ENCODE measurements around the gene RALGPS1. TPM values are rescaled to one million over a fixed set of nuclear protein-coding genes. Genes with fewer than 3 reads are reported as not detected.

Gene RALGPS1
- total RNA-seq, 2 experiments from 2014 or later, result 2.5 to 4.1 TPM

DNA sequence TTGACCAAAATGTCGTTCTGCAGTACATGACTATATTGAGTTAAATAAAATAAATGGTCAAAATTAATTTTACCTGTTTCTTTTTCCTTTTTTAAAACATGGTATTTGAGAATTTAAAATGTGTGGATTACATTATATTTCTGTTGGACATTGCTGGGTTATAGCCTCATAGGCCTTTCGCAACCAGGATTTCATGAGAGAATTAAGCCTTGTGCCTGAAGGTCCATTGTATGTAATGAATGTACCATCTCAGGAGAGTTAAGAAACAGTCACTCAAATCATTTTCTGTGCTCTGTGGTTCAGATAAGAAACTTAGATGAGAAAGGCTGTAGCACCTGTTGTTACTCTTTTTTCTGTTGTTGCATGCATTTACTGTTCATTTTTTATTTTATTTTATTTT is 104.4 kb downstream of the RALGPS1 start:
- no peak for ATAC-seq
- no peaks in the 10 kb centered on the region for H3K4me1 Mint-ChIP-seq (ENCODE audit: low read depth)
- H3K4me3 Mint-ChIP-seq, result no peak overlapping the region
- POLR2A ChIA-PET, result no interaction called here
- H3K27me3 Mint-ChIP-seq (ENCODE audit: low read depth), result peaks cover 18% of the 10 kb centered on the region
- CTCF ChIA-PET, result interaction anchor here (1.2 kb wide), 1 partner anchor 12 kb away, joined by 3 read pairs; no protein-coding TSS in a partner anchor
- DNase-seq, result no peak
- no peaks in the 10 kb centered on the region for H3K9me3 Mint-ChIP-seq (ENCODE audit: insufficient read depth)
- H3K36me3 Mint-ChIP-seq (ENCODE audit: low read depth), result no peaks in the 10 kb centered on the region
- no peak overlapping the region for H3K27ac Mint-ChIP-seq

DNA sequence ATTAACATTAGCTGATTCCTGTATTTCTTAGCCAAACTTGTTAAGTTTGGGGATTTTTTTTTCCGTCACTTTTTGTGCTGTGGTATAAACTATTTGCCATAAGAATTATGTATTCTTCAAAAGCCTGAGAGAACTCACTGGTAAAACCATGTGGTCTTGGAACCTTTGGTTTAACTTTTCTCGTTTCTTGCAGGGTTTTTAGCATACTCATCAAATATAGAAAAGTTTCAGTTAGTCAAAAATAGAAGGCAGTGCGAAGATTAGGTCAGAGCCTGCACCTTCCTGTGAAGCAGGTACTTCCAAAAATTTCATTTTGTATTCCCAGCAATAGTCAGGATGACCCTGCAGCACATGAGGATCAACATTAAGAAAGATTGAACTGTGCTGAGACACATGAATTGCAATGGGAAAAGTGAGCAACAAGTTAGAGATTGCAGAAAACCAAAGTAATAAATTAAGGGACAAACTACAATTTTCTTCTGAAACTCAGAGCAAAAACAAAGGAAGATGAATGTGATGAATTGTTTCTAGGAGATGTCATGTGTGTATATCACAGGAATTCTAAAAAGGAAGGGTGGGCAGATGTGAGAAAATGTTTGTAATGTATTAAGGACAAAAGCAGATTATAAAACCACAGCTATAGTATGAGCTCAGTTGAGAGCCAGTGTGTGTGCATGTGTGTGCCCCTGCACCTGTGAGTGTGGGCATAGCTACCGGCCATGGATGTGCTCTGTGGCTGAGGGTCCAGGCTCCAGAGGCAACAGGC is 105.6 kb downstream of the RALGPS1 start:
- no peak for ATAC-seq
- no peak overlapping the region for H3K4me3 Mint-ChIP-seq
- H3K9me3 Mint-ChIP-seq (ENCODE audit: insufficient read depth), result no peaks in the 10 kb centered on the region
- ChIA-PET POLR2A (no interaction called here), CTCF (no interaction called here)
- H3K27ac Mint-ChIP-seq, result no peak overlapping the region
- no peak for DNase-seq
- H3K4me1 Mint-ChIP-seq (ENCODE audit: low read depth), result no peaks in the 10 kb centered on the region
- no peaks in the 10 kb centered on the region for H3K36me3 Mint-ChIP-seq (ENCODE audit: low read depth)
- H3K27me3 Mint-ChIP-seq (ENCODE audit: low read depth), result peaks cover 14% of the 10 kb centered on the region

DNA sequence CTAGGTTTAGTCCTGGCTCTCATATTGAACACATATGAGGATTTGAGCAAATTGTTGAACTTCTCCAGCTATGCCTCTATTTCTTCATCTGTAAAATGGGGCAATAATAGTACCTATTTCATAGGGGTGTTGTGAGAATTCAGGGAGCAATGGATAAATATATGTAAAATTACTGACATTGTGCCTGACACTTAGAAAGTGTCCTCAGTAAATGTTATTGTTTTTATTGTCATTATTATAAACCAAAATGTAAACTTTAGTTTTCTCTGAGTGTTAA is 106.2 kb downstream of the RALGPS1 start:
- H3K36me3 Mint-ChIP-seq (ENCODE audit: low read depth), result no peaks in the 10 kb centered on the region
- H3K4me1 Mint-ChIP-seq (ENCODE audit: low read depth), result no peaks in the 10 kb centered on the region
- no peak overlapping the region for H3K4me3 Mint-ChIP-seq
- no peaks in the 10 kb centered on the region for H3K9me3 Mint-ChIP-seq (ENCODE audit: insufficient read depth)
- ChIA-PET POLR2A (no interaction called here), CTCF (no interaction called here)
- H3K27me3 Mint-ChIP-seq (ENCODE audit: low read depth), result peaks cover 14% of the 10 kb centered on the region
- H3K27ac Mint-ChIP-seq, result no peak overlapping the region
- no peak for DNase-seq
- ATAC-seq, result no peak

DNA sequence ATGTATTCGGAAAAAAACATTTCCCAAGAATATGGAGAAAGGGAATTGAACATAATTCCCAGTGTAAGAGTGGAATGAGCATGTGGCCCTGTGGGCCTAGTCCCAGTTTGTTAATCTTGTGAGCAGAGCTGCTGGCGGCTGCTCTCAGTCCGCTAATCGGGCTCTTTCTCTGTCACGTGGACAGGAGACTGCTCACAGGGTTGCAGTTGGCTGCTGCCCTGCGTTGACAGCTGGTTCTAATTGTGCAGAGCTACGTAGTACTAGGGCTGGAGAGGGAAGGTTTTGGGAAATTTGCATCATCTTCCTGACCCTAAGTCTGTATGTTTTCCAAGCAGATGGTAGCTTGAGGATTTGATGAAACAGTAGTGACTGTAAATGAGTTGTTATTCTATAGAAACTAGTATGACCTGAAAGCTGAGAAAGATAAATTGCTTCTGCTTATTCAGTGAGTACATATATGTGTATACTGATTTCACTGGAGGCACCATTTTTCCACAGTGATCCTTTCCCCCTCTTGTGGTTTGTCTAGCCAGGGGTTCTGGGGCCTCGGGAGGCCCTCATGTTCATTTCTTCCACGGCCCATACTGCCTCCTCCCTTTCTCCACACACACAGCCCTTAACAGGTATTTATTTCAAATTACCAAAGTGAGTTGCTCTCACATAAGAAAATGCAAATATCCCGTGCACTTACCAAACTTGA is 107.2 kb downstream of the RALGPS1 start:
- ATAC-seq, result no peak
- H3K4me1 Mint-ChIP-seq (ENCODE audit: low read depth), result no peaks in the 10 kb centered on the region
- H3K27ac Mint-ChIP-seq, result no peak overlapping the region
- CTCF ChIA-PET, result no interaction called here
- H3K4me3 Mint-ChIP-seq, result no peak overlapping the region
- H3K9me3 Mint-ChIP-seq (ENCODE audit: insufficient read depth), result no peaks in the 10 kb centered on the region
- no peaks in the 10 kb centered on the region for H3K36me3 Mint-ChIP-seq (ENCODE audit: low read depth)
- H3K27me3 Mint-ChIP-seq (ENCODE audit: low read depth), result peaks cover 10% of the 10 kb centered on the region
- DNase-seq, result no peak
- POLR2A ChIA-PET, result no interaction called here

DNA sequence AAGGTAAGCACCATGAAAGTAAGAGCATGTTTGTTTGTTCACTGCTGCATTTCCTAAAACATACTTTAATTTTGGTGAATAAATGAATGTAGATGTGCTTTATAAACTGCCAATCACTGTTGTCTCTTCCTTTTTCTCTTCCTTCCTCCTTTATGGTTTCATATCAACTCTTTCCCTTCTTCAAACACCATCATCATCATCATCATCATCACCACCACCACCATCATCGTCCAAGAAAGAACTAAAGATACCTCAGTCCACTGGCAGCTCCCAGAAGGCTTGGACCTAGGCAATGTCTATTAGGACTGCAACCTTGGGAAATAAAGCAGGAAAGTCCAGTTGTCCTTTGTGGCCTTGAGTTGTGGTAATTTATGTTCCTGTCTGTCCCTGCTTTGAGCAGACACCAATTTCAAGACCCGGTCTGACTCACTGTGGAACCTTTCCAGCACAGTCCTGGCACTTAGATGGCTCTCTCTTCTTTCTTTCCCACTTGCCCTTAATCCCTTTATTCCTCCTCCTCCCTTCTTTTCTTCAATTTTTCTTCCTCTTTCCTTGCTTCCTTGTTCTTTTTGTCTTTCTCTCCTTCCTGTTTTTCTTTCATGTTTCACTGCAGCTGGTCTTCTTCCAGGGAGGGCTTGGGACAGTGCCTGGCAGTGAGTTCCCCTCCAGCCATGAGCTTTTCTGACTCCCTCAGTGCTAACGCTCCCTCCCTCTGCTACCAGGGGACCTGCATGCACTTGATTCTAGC is 108.5 kb downstream of the RALGPS1 start:
- Mint-ChIP-seq H3K9me3 (ENCODE audit: insufficient read depth) (no peaks in the 10 kb centered on the region), H3K4me1 (ENCODE audit: low read depth) (no peaks in the 10 kb centered on the region), H3K36me3 (ENCODE audit: low read depth) (no peaks in the 10 kb centered on the region), H3K27ac (no peak overlapping the region), H3K27me3 (ENCODE audit: low read depth) (peaks cover 12% of the 10 kb centered on the region), H3K4me3 (no peak overlapping the region)
- CTCF ChIA-PET, result interaction anchor here (1.0 to 1.3 kb wide), 2 partner anchors 15 to 26 kb away, joined by 3 read pairs; no protein-coding TSS in a partner anchor
- no peak for DNase-seq
- POLR2A ChIA-PET, result no interaction called here
- no peak for ATAC-seq

DNA sequence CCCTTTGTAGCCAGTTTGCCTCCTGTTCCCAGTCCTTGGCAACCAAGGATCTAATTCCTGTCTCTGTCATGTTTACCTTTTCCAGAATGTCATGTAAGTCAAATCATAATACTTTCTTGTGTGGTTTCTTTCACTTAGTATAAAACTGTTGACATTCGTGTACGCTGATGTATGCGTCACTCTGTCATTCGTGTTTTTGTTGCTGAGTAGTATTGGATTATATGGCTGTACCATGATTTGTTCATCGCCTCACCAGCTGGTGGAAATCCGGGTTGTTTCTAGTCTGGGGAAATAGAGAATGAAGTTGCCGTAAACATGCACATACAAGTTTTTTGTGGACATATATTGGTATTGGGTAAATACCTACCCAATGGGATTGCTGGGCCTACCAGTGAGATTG is 110.5 kb downstream of the RALGPS1 start:
- no peak for DNase-seq
- ChIA-PET CTCF (no interaction called here), POLR2A (no interaction called here)
- Mint-ChIP-seq H3K4me1 (ENCODE audit: low read depth) (no peaks in the 10 kb centered on the region), H3K9me3 (ENCODE audit: insufficient read depth) (no peaks in the 10 kb centered on the region), H3K36me3 (ENCODE audit: low read depth) (no peaks in the 10 kb centered on the region), H3K27me3 (ENCODE audit: low read depth) (peaks cover 12% of the 10 kb centered on the region), H3K27ac (no peak overlapping the region), H3K4me3 (no peak overlapping the region)
- no peak for ATAC-seq

DNA sequence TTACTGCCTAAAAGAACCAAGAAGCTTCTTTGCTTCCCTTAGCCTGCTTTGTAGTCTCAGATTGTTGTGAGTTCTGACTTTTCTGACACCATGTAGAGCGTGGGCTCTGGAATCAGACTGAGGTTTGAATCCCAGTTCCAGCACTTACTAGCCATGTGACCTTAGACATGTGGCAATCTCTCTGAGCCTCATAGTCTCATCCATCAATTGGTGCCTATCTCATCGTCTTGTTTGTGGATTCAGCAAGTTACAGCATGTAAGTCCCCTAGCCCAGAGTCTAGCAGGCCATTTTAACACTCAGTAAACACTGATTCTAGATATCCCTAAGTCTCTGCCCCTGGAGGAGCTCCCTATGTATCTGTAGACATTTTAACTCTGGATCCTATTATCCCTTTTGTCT is 113.1 kb downstream of the RALGPS1 start:
- Mint-ChIP-seq H3K27ac (no peak overlapping the region), H3K9me3 (ENCODE audit: insufficient read depth) (no peaks in the 10 kb centered on the region), H3K27me3 (ENCODE audit: low read depth) (peaks cover 11% of the 10 kb centered on the region), H3K4me3 (no peak overlapping the region), H3K36me3 (ENCODE audit: low read depth) (no peaks in the 10 kb centered on the region), H3K4me1 (ENCODE audit: low read depth) (no peaks in the 10 kb centered on the region)
- POLR2A ChIA-PET, result no interaction called here
- DNase-seq (no peak), ATAC-seq (no peak)
- CTCF ChIA-PET, result interaction anchor here (1.6 kb wide), 1 partner anchor 42 kb away, joined by 5 read pairs; no protein-coding TSS in a partner anchor

DNA sequence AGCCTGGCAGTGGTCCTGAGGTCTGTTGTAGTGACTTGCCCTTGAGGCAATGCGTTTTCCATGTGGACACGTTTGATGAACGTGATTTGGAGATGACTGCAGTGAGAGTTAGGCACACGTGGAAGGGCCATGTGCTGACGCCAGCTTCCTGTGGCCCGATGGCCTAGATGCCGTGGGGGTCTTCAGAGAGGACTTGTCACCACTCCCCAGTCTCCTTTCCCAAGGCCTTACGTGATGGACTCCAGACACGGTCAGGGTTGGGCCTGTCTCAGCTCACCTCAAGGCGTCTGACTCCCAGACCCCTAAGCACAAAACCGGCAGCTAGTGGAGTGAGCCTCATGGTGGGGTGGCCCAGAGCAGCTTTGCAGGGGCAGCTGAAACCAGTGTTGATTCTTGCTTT is 115.0 kb downstream of the RALGPS1 start:
- H3K4me1 Mint-ChIP-seq (ENCODE audit: low read depth), result no peaks in the 10 kb centered on the region
- CTCF ChIA-PET, result no interaction called here
- H3K9me3 Mint-ChIP-seq (ENCODE audit: insufficient read depth), result no peaks in the 10 kb centered on the region
- DNase-seq (no peak), ATAC-seq (no peak)
- H3K27ac Mint-ChIP-seq, result no peak overlapping the region
- no peak overlapping the region for H3K4me3 Mint-ChIP-seq
- no peaks in the 10 kb centered on the region for H3K36me3 Mint-ChIP-seq (ENCODE audit: low read depth)
- POLR2A ChIA-PET, result no interaction called here
- peaks cover 10% of the 10 kb centered on the region for H3K27me3 Mint-ChIP-seq (ENCODE audit: low read depth)

DNA sequence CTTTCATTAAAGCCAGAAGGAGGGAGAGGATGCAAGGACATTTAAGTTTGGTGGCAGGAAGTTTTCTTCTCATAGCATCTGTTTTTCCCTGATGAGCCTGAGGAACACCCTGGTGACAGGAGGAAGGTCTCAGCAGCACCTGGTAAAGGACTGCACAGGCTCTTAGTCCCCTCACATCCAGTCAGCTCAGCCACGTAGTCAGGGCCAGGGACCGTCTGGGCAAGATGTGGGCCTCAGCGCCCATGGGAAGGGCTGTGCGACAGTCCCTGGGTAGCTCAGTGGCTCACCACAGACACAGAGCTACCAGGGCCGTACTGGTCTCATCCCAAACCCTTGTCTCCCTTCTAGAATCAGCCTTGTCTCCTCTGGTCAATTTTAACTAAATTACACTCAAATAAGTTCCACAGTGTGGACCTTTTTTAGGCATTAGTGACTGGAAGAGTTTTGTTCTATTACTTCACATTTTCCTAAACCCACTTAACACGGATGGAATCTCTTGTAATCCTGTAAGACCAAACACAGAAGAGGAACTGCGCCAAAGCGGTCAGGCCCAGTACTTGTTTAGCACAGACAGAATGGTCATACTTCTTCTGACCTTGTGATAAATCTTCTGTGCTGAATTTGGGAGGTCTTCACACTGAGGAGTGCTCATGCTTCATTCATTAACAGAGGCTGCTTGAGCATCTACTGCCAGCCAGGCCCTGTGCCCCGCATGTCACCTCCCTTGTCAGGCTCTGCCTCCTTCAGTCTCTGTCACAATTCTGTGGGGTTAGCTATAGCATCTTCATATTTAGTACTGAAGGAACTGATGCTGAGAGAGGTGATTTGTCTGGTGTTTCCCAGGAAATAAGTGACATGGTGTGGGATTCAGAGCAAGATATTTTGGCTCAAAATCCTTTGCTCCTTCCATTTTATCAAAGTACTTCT is 116.5 kb downstream of the RALGPS1 start:
- Mint-ChIP-seq H3K4me1 (ENCODE audit: low read depth) (no peaks in the 10 kb centered on the region), H3K9me3 (ENCODE audit: insufficient read depth) (no peaks in the 10 kb centered on the region), H3K4me3 (no peak overlapping the region), H3K27ac (no peak overlapping the region), H3K36me3 (ENCODE audit: low read depth) (no peaks in the 10 kb centered on the region), H3K27me3 (ENCODE audit: low read depth) (peaks cover 14% of the 10 kb centered on the region)
- DNase-seq (no peak), ATAC-seq (no peak)
- POLR2A ChIA-PET, result interaction anchor here (1.0 kb wide), 1 partner anchor 23 kb away, joined by 3 read pairs; no protein-coding TSS in a partner anchor
- CTCF ChIA-PET, result interaction anchor here (1.0 kb wide), 1 partner anchor 96 kb away, joined by 3 read pairs; no protein-coding TSS in a partner anchor

DNA sequence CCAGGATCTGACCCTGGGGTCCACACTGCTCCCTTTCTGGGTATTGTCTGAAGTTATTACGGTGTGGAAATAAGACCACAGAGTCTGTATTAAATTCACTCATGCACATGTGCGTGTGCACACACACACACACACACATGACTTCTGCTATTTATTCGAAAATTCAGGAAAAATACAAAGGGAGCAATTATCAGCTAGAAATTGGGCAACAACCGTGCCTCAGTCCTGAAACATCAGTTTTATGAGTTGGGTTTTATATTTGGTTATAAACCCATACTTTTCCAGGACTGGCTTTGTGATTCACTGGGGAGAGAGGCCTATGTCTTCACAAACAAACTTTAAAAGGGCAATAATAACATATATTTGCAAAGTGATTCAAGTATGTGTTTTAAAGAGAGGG is 117.7 kb downstream of the RALGPS1 start:
- Mint-ChIP-seq H3K27me3 (ENCODE audit: low read depth) (peaks cover 12% of the 10 kb centered on the region), H3K36me3 (ENCODE audit: low read depth) (no peaks in the 10 kb centered on the region), H3K9me3 (ENCODE audit: insufficient read depth) (no peaks in the 10 kb centered on the region), H3K4me3 (no peak overlapping the region), H3K4me1 (ENCODE audit: low read depth) (no peaks in the 10 kb centered on the region), H3K27ac (no peak overlapping the region)
- DNase-seq (no peak), ATAC-seq (no peak)
- ChIA-PET POLR2A (interaction anchor here (1.0 kb wide), 1 partner anchor 24 kb away, joined by 3 read pairs; no protein-coding TSS in a partner anchor), CTCF (interaction anchor here (1.0 kb wide), 1 partner anchor 98 kb away, joined by 3 read pairs; no protein-coding TSS in a partner anchor)

DNA sequence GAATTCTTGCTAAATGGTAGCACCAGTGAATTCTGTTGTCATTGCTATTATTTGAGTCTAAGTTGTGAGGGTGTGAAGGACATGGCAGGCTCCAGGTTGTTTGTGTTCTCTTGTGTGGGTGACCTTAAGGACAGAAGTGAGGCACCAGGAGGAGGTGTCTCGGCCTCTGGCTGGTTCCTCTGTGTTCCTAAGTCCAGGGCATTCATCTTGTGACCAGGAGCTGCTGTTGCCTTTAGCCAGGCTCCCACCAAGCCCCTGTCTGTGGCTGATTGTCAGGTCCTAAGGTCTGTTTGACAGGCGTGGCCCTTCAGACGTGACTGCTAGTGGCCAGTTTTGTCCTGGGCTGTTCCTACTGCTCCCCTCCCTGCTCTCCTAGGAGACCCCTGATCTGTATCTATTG is 118.5 kb downstream of the RALGPS1 start:
- CTCF ChIA-PET, result no interaction called here
- DNase-seq (no peak), ATAC-seq (no peak)
- Mint-ChIP-seq H3K36me3 (ENCODE audit: low read depth) (no peaks in the 10 kb centered on the region), H3K9me3 (ENCODE audit: insufficient read depth) (no peaks in the 10 kb centered on the region), H3K4me3 (no peak overlapping the region), H3K4me1 (ENCODE audit: low read depth) (no peaks in the 10 kb centered on the region), H3K27ac (no peak overlapping the region), H3K27me3 (ENCODE audit: low read depth) (peaks cover 12% of the 10 kb centered on the region)
- POLR2A ChIA-PET, result no interaction called here

Data from activated CD8-positive, alpha-beta T cell treated with anti-CD3 and anti-CD28 coated beads, Interleukin-2, amount 10 ng/mL, durations not matched to agents 7 days and 5 days (primary cell).